Measurements from ENCODE around the gene TNFRSF14. TPM values are rescaled to one million over a fixed set of nuclear protein-coding genes. Genes with fewer than 3 reads are reported as not detected.
"Not testable (repeated sequence)": the region's sequence is repeated elsewhere in the genome, so short reads cannot be mapped to it uniquely, and the experiment has no call there.

Gene TNFRSF14
- total and polyA plus RNA-seq, 2 donors (not counting 1 experiment from before 2014, with no cell fraction given): 239 to 427 TPM

- peaks cover 33 to 47% of the 10 kb centered on the region in 2 donors for H3K4me1 ChIP-seq (ENCODE audit: control insufficient read depth in 2 of 2, insufficient read depth in 2 of 2, low read length in 2 of 2)
- H3K9me3 ChIP-seq (ENCODE audit: control extremely low read depth in 1 of 3, control insufficient read depth in 2 of 3, insufficient read depth in 1 of 3, low read length in 2 of 3): no peaks in the 10 kb centered on the region
- intact Hi-C loops (cut with micrococcal nuclease): loop anchor here (1.0 to 5.0 kb wide), 6 partner anchors 8 to 359 kb away; partner anchors contain the start of genes PANK4 and TNFRSF14
- no peaks in the 10 kb centered on the region for H3K27me3 ChIP-seq (replicated peaks in 1 of 4; ENCODE audit: control extremely low read depth in 1 of 4, control insufficient read depth in 3 of 4, insufficient read depth in 4 of 4, low read length in 3 of 4)
- ChIA-PET POLR2A (interaction anchor here (0.5 to 6.1 kb wide), 22 partner anchors 8 to 1256 kb away, joined by 3 to 88 read pairs (median 5); partner anchors contain the start of genes FAAP20, MORN1, PANK4 and PEX10), CTCF (interaction anchor here (0.9 to 4.9 kb wide), 19 partner anchors 8 to 356 kb away, joined by 3 to 55 read pairs (median 5); partner anchors contain the start of genes FAAP20, HES5, MORN1 and PANK4)
- TF ChIP-seq EZH2 (IDR thresholded peaks at IDR 0.05; ENCODE audit: borderline replicate concordance, insufficient read depth, low read depth, low read length, poor library complexity, severe bottlenecking): no peak
- TF ChIP-seq CTCF (IDR thresholded peaks at IDR 0.05): peak; percentile 90
- peak overlapping the region; percentile 4 for H2AFZ ChIP-seq (ENCODE audit: insufficient read depth, low read depth, low read length, poor library complexity, severe bottlenecking)
- H4K20me1 ChIP-seq (ENCODE audit: control insufficient read depth, insufficient read depth, low read length, poor library complexity, severe bottlenecking): peaks cover 7% of the 10 kb centered on the region
- no peaks in the 10 kb centered on the region for H3K27me3 Mint-ChIP-seq
- peak overlapping the region; percentile 92 for H3K4me3 Mint-ChIP-seq
- H3K9me3 Mint-ChIP-seq (ENCODE audit: insufficient read depth): no peaks in the 10 kb centered on the region
- peak overlapping the region; percentile 67 for H3K9ac ChIP-seq (ENCODE audit: low read length)
- peaks cover 35% of the 10 kb centered on the region for H3K4me1 Mint-ChIP-seq
- peak overlapping the region; percentile 2 to 89 (median 75) for H3K4me3 ChIP-seq (ENCODE audit: control extremely low read depth in 1 of 5, extremely low read depth in 1 of 5, insufficient read depth in 1 of 5, low read depth in 2 of 5, low read length in 4 of 5)
- H3K79me2 ChIP-seq (ENCODE audit: control insufficient read depth, insufficient read depth, low read length): no peaks in the 10 kb centered on the region
- peak overlapping the region; percentile 82 for H3K4me2 ChIP-seq (replicated peaks; ENCODE audit: low read depth, low read length, poor library complexity, severe bottlenecking)
- H3K27ac Mint-ChIP-seq: peak overlapping the region; percentile 98
- H3K27ac ChIP-seq (ENCODE audit: low read length in 2 of 2): peak overlapping the region; percentile 99 to 100
- ATAC-seq (ENCODE audit: low read depth) (peak; percentile 21), DNase-seq (peak; percentile 91)
- WGBS (ENCODE audit: insufficient coverage): 2% methylated on average over 17 of the region's 17 CpGs
- H3K36me3 ChIP-seq (replicated peaks in 1 of 2; ENCODE audit: control extremely low read depth in 1 of 2, control insufficient read depth in 1 of 2, extremely low read depth in 1 of 2, insufficient read depth in 2 of 2, low read length in 1 of 2): no peaks in the 10 kb centered on the region
Measured at GRCh38 chr1:2548068-2548589, 8.0 kb upstream of the TNFRSF14 start.

- CTCF ChIA-PET: interaction anchor here (0.9 to 4.9 kb wide), 4 partner anchors 36 to 354 kb away, joined by 3 to 55 read pairs (median 16); partner anchors contain the start of genes FAAP20, MORN1, PRXL2B and RER1
- H3K9ac ChIP-seq (ENCODE audit: low read length): peak overlapping the region; percentile 67
- H3K9me3 Mint-ChIP-seq (ENCODE audit: insufficient read depth); H3K9me3 ChIP-seq (ENCODE audit: control extremely low read depth in 1 of 3, control insufficient read depth in 2 of 3, insufficient read depth in 1 of 3, low read length in 2 of 3); H2AFZ ChIP-seq (ENCODE audit: insufficient read depth, low read depth, low read length, poor library complexity, severe bottlenecking); H4K20me1 ChIP-seq (ENCODE audit: control insufficient read depth, insufficient read depth, low read length, poor library complexity, severe bottlenecking); H3K79me2 ChIP-seq (ENCODE audit: control insufficient read depth, insufficient read depth, low read length); H3K36me3 ChIP-seq (replicated peaks in 1 of 2; ENCODE audit: control extremely low read depth in 1 of 2, control insufficient read depth in 1 of 2, extremely low read depth in 1 of 2, insufficient read depth in 2 of 2, low read length in 1 of 2); ATAC-seq (ENCODE audit: low read depth); H3K27me3 Mint-ChIP-seq; H3K27me3 ChIP-seq (replicated peaks in 1 of 4; ENCODE audit: control extremely low read depth in 1 of 4, control insufficient read depth in 3 of 4, insufficient read depth in 4 of 4, low read length in 3 of 4): not testable (repeated sequence)
- H3K27ac Mint-ChIP-seq: peak overlapping the region; percentile 98
- H3K4me1 ChIP-seq (ENCODE audit: control insufficient read depth in 2 of 2, insufficient read depth in 2 of 2, low read length in 2 of 2): peaks cover 35 to 50% of the 10 kb centered on the region in 2 donors
- peak overlapping the region in 4 of 5 experiments; percentile 47 to 76 (median 66) for H3K4me3 ChIP-seq (ENCODE audit: control extremely low read depth in 1 of 5, extremely low read depth in 1 of 5, insufficient read depth in 1 of 5, low read depth in 2 of 5, low read length in 4 of 5)
- H3K4me3 Mint-ChIP-seq: peak overlapping the region; percentile 92
- peak; percentile 74 for DNase-seq
- intact Hi-C loops (cut with micrococcal nuclease): loop anchor here (5.0 kb wide), 1 partner anchor 52 kb away; no protein-coding TSS in a partner anchor
- peak overlapping the region; percentile 99 to 100 for H3K27ac ChIP-seq (ENCODE audit: low read length in 2 of 2)
- H3K4me2 ChIP-seq (replicated peaks; ENCODE audit: low read depth, low read length, poor library complexity, severe bottlenecking): peak overlapping the region; percentile 82
- WGBS (ENCODE audit: insufficient coverage): 50% methylated on average over 12 of the region's 28 CpGs
- POLR2A ChIA-PET: interaction anchor here (1.0 to 6.1 kb wide), 7 partner anchors 19 to 354 kb away, joined by 3 to 88 read pairs (median 12); partner anchors contain the start of genes FAAP20, PANK4, PEX10 and PRXL2B
- peaks cover 44% of the 10 kb centered on the region for H3K4me1 Mint-ChIP-seq
Measured at GRCh38 chr1:2549367-2550029, 6.7 kb upstream of the TNFRSF14 start.

- H3K9me3 ChIP-seq (ENCODE audit: control extremely low read depth in 1 of 3, control insufficient read depth in 2 of 3, insufficient read depth in 1 of 3, low read length in 2 of 3); intact Hi-C loops (cut with micrococcal nuclease); H3K27me3 ChIP-seq (replicated peaks in 1 of 4; ENCODE audit: control extremely low read depth in 1 of 4, control insufficient read depth in 3 of 4, insufficient read depth in 4 of 4, low read length in 3 of 4); H4K20me1 ChIP-seq (ENCODE audit: control insufficient read depth, insufficient read depth, low read length, poor library complexity, severe bottlenecking); CTCF ChIA-PET; H2AFZ ChIP-seq (ENCODE audit: insufficient read depth, low read depth, low read length, poor library complexity, severe bottlenecking); ATAC-seq (ENCODE audit: low read depth); DNase-seq; H3K36me3 ChIP-seq (replicated peaks in 1 of 2; ENCODE audit: control extremely low read depth in 1 of 2, control insufficient read depth in 1 of 2, extremely low read depth in 1 of 2, insufficient read depth in 2 of 2, low read length in 1 of 2); H3K27me3 Mint-ChIP-seq; H3K9me3 Mint-ChIP-seq (ENCODE audit: insufficient read depth); H3K79me2 ChIP-seq (ENCODE audit: control insufficient read depth, insufficient read depth, low read length); H3K4me3 ChIP-seq (ENCODE audit: control extremely low read depth in 1 of 5, extremely low read depth in 1 of 5, insufficient read depth in 1 of 5, low read depth in 2 of 5, low read length in 4 of 5); H3K9ac ChIP-seq (ENCODE audit: low read length): not testable (repeated sequence)
- POLR2A ChIA-PET: interaction anchor here (1.0 to 6.1 kb wide), 4 partner anchors 21 to 138 kb away, joined by 3 to 88 read pairs (median 12); partner anchors contain the start of genes PEX10 and PRXL2B
- Histone ChIP-seq H3K27ac (ENCODE audit: low read length in 2 of 2) (peak overlapping the region; percentile 99 to 100), H3K4me1 (ENCODE audit: control insufficient read depth in 2 of 2, insufficient read depth in 2 of 2, low read length in 2 of 2) (peaks cover 44 to 59% of the 10 kb centered on the region in 2 donors), H3K4me2 (replicated peaks; ENCODE audit: low read depth, low read length, poor library complexity, severe bottlenecking) (peak overlapping the region; percentile 41)
- Mint-ChIP-seq H3K27ac (peak overlapping the region; percentile 98), H3K4me1 (peaks cover 52% of the 10 kb centered on the region), H3K4me3 (peak overlapping the region; percentile 73)
- 19% methylated on average over 3 of the region's 12 CpGs for WGBS (ENCODE audit: insufficient coverage)
Measured at GRCh38 chr1:2550309-2550861, 5.8 kb upstream of the TNFRSF14 start.

All from B cell (primary cell).